GM18502 (cell line): ENCODE data around the gene APOC4.

ENCODE experiments used
- ATAC-seq: cut with Tn5 transposase; IDR thresholded peaks from one replicate; pipeline ENCODE4 v1.9.1; 2021; ENCODE audit warnings: mild to moderate bottlenecking; ENCODE audit not compliant: unreplicated experiment, poor library complexity

APOC4 gene

GRCh38 chr19:44990459-44990858 is 48.4 kb downstream of the APOC4 start:
- ATAC-seq: no peak

- ATAC-seq: no peak
Observed at GRCh38 chr19:44990966-44991365, 48.9 kb downstream of the APOC4 start.

GRCh38 chr19:44992336-44993163 is 50.5 kb downstream of the APOC4 start:
- no peak for ATAC-seq

- ATAC-seq: no peak
Observed at GRCh38 chr19:44993526-44993925, 51.5 kb downstream of the APOC4 start.

- ATAC-seq: no peak
Observed at GRCh38 chr19:44993926-44994537, 52.0 kb downstream of the APOC4 start.
